ENCODE results near the gene MALRD1.

- TF ChIP-seq HDGF (IDR thresholded peaks at IDR 0.05; ENCODE audit: borderline replicate concordance) (no peak), FOXK2 (IDR thresholded peaks at IDR 0.05) (no peak), SP1 (IDR thresholded peaks at IDR 0.05) (no peak), FOXM1 (IDR thresholded peaks at IDR 0.05; ENCODE audit: borderline replicate concordance) (no peak), BHLHE40 (IDR thresholded peaks at IDR 0.05; ENCODE audit: borderline replicate concordance) (no peak), SUZ12 (IDR thresholded peaks at IDR 0.05) (no peak), ARNT (IDR thresholded peaks at IDR 0.05) (no peak), ELF4 (IDR thresholded peaks at IDR 0.05) (no peak), PKNOX1 (IDR thresholded peaks at IDR 0.05) (no peak), NFRKB (IDR thresholded peaks at IDR 0.05) (no peak), TARDBP (IDR thresholded peaks at IDR 0.05) (no peak), LEF1 (IDR thresholded peaks at IDR 0.05; ENCODE audit: borderline replicate concordance) (no peak), CTBP1 (IDR thresholded peaks at IDR 0.05; ENCODE audit: borderline replicate concordance) (no peak), ZNF384 (IDR thresholded peaks at IDR 0.05) (no peak)
Observed at GRCh38 chr10:19299645-19300044, 251.0 kb downstream of the MALRD1 start.

Measured in HEK293T (cell line).